Fibroblast of skin of abdomen (primary cell): ENCODE results near the gene TAS1R3.

Source experiments
- DNase-seq: peaks from one replicate; pipeline ENCODE4 v3.0.0-alpha.2; 2013

Gene TAS1R3

DNA sequence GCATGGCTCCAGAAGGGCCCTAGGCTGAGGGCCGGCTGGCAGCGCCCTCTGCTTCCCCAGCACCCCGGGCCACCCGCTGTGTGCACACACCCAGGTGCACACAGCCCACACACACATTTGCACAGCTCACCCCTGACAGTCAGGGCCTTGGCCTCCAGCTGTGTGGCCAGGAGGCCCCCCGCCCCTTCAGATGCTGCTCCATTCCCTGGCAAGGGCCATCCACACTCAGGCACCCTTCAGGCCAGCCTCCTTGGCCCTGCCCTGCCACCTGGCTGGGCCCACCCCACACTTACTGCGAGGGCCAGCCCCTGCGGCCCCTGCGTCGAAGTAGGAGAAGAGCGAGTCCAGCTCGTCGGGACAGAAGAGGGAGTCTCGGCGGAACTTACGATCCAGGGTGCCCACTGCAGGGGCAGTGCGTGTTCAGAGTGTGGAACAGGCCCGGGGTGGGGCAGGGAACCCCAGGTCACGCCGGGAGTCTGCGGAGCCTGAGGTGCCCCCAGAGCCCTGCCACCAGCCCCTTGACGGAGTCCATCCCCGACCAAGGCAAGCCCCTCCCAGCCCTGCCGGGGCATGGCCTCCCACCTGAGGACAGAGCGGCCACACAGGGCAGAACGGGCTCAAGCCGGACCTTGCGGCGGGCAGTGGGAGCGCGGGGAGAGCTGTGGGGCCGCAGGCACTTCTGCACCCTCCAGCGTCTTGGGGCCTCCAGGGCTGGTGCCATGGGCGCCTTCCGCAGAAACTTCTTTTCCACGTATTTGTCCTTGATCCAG lies 35.7 kb upstream of the TAS1R3 start:
- DNase-seq = no peak

GRCh38 chr1:1296070-1297061 lies 34.7 kb upstream of the TAS1R3 start:
- DNase-seq = no peak

- no peak for DNase-seq
These were observed 33.2 kb upstream of the TAS1R3 start for GRCh38 chr1:1297802-1298424.

- no peak for DNase-seq
These were observed 32.0 kb upstream of the TAS1R3 start for GRCh38 chr1:1298861-1299685.

- DNase-seq = no peak
These were observed 31.3 kb upstream of the TAS1R3 start for GRCh38 chr1:1299686-1300351.

- DNase-seq = no peak
These were observed 30.7 kb upstream of the TAS1R3 start for GRCh38 chr1:1300352-1300739.

- no peak for DNase-seq
These were observed 29.1 kb upstream of the TAS1R3 start for GRCh38 chr1:1302006-1302430.

- no peak for DNase-seq
These were observed 28.1 kb upstream of the TAS1R3 start for GRCh38 chr1:1302951-1303509.

GRCh38 chr1:1303736-1304135 lies 27.3 kb upstream of the TAS1R3 start:
- no peak for DNase-seq

- peak; percentile 82 for DNase-seq
These were observed 26.5 kb upstream of the TAS1R3 start for GRCh38 chr1:1304331-1305299.

DNA sequence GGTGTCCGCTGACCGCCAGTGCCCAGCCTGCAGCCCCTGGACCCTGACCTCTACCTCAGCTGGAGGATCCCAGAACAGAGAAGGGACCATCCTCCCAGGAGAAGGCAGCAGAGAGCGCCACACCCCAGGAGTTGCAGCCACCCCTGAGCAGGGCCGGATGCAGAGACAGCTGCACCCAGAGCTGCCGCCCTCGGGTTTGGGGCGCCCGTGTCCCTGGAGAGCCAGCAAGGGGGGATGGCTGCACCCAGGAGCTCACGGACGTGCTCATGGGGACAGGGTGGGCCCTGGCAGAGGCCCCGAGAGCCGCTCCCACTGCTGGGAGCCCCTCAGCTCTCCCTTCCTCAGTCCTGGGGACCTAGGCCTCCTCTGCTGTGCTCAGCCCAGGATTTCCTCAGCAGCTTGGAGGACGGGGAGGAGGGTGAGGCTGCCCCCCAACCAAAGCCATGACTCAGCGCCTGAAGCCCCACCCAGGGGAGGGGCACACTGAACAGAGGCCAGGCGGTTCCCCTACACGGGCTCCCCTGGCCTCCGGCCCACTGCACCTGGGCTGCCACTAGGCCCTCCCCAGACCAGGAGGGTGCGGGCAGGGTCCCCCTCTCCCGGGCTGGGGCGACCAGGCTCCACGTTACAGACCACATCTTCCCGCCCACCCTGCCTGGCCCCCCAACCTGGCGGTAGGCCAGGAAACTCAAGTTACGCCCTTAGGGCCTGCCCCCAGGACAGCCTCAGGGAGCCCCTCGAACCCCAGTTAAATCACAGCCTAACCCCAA lies 25.6 kb upstream of the TAS1R3 start:
- peak; percentile 80 for DNase-seq

GRCh38 chr1:1306070-1306660 lies 24.9 kb upstream of the TAS1R3 start:
- DNase-seq = no peak

- no peak for DNase-seq
These were observed 24.3 kb upstream of the TAS1R3 start for GRCh38 chr1:1306661-1307260.

- no peak for DNase-seq
These were observed 23.7 kb upstream of the TAS1R3 start for GRCh38 chr1:1307261-1307922.

GRCh38 chr1:1307923-1308755 lies 22.9 kb upstream of the TAS1R3 start, which contains the start of the genes ACAP3 and PUSL1:
ACAP3 (minus strand) TSS chr1:1307930; CDS start chr1:1307815, 115 bp downstream.
PUSL1 (plus strand) TSS chr1:1308597; CDS start chr1:1308644, 47 bp downstream.
- peak; percentile 93 for DNase-seq

DNA sequence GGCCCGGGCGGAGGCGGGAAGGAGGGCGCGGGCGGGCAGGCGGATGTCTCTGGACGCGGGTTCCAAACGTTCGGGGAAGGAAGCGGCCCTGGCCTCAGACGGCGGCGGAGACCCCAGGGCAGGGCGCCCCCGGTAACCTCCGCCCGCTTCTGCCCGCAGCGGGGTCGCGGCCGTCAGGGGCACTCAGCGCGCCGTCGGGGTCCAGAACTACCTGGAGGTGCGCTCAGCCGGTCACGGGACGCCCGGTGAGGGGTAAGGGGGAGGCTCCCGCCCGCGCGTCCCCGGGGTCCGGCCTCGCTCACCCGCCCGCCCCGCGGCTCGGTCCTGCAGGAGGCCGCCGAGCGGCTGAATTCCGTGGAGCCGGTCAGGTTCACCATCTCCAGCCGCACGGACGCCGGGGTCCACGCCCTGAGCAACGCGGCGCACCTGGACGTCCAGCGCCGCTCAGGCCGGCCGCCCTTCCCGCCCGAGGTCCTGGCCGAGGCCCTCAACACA lies 22.3 kb upstream of the TAS1R3 start:
- DNase-seq = no peak
